ENCODE results near the gene SYNM.
A peak's percentile ranks its signal among the peaks of the same experiment; 100 is the strongest.

Gene SYNM

DNA sequence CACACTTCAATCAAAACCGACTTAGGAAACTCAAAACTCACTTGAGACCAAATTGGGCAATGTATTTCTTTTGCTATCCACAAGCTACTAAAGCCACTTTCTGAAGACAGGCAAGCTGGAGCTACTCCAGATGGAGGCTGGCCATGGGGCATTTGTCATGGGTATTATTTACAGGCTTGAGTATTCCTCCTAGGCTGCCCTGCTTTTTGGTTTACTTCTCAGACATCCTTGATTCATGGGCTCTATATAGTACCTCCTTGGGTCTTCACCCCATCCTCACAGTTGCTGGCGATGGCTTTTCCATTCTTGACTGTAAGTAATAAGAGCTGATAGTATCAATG, 18.6 kb upstream of the SYNM start:
- Histone ChIP-seq H3K27ac (ENCODE audit: low read length) (no peak overlapping the region), H3K36me3 (ENCODE audit: control insufficient read depth in 1 of 2, insufficient read depth in 2 of 2, low read length in 2 of 2) (no peaks in the 10 kb centered on the region)

DNA sequence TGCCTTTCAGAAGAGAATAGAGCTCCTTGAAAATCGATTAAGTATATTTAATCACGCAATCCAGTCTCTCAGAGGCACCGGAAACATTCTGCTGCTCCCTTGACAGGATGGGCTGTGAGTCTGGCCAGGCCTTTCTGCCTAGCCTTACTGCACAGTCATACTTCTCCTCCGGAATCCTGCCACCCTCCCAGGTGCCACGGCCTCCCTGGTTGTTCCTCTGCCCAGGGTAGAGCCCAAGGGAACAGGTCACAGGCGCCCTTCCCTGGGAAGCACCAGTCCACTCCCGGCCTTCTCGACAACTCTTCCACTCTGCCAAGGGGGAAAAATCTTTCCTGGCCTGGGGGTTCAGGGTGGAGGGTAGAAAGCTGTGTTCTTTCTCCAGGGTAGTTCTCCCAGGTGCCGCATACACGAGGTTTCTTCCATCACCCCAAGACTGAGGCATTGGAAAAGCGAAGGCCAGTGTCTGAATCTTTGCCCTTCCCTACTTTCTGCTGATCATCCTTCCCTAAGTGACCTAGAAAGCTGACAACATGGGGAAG, 17.4 kb upstream of the SYNM start:
- no peaks in the 10 kb centered on the region for H3K36me3 ChIP-seq (ENCODE audit: control insufficient read depth in 1 of 2, insufficient read depth in 2 of 2, low read length in 2 of 2)
- no peaks in the 10 kb centered on the region for H3K27me3 ChIP-seq (ENCODE audit: low read depth, low read length)
- H3K9me3 ChIP-seq (ENCODE audit: control insufficient read depth in 1 of 2, low read length in 2 of 2), result peaks cover 0 to 2% of the 10 kb centered on the region in 2 donors
- H3K4me1 ChIP-seq (ENCODE audit: control insufficient read depth in 1 of 2, insufficient read depth in 2 of 2, low read length in 2 of 2), result no peaks in the 10 kb centered on the region
- H3K4me3 ChIP-seq (ENCODE audit: low read depth in 1 of 2, low read length in 2 of 2), result no peak overlapping the region
- no peak overlapping the region for H3K27ac ChIP-seq (ENCODE audit: low read length)

More for the DNA sequence above, 18.6 kb upstream of the SYNM start:
- Histone ChIP-seq H3K27me3 (ENCODE audit: low read depth, low read length) (no peaks in the 10 kb centered on the region), H3K4me3 (ENCODE audit: low read depth in 1 of 2, low read length in 2 of 2) (no peak overlapping the region), H3K9me3 (ENCODE audit: control insufficient read depth in 1 of 2, low read length in 2 of 2) (peaks cover 0 to 2% of the 10 kb centered on the region in 2 donors), H3K4me1 (ENCODE audit: control insufficient read depth in 1 of 2, insufficient read depth in 2 of 2, low read length in 2 of 2) (no peaks in the 10 kb centered on the region)

DNA sequence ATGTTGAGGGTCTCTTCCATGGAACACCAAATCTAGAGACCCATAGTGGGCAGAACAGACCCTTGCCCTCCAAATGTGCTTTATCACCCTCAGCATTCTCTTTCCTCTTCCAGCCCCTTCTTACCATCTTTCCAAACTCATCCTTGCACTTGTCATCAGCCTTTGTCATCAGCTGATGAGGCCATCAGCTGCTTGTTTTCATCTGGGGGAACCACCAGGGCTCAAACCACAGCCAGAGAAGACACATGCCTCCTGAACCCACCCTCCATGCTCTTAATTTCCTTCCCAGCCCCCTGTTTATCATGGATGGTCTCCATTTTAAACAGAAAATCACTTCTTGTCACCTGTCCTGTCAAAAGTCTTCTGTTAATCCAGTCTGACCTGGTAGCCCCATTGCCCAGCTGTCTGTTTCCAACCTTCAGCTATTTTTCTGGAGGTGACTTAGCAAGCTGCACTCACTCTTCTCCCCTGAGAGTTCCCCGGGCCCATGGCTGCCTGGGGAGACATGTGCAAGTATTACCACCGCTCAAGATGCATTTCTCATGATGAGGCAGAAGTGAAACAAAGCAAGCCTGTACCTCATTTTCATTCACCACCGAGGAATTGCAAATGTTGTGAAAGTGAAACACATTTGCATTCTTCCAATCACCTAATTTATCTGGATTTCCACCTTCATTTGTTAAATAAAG, 14.7 kb upstream of the SYNM start:
- Histone ChIP-seq H3K9me3 (ENCODE audit: control insufficient read depth in 1 of 2, low read length in 2 of 2) (no peaks in the 10 kb centered on the region), H3K4me1 (ENCODE audit: control insufficient read depth in 1 of 2, insufficient read depth in 2 of 2, low read length in 2 of 2) (no peaks in the 10 kb centered on the region), H3K4me3 (ENCODE audit: low read depth in 1 of 2, low read length in 2 of 2) (no peak overlapping the region), H3K27ac (ENCODE audit: low read length) (no peak overlapping the region), H3K27me3 (ENCODE audit: low read depth, low read length) (no peaks in the 10 kb centered on the region), H3K36me3 (ENCODE audit: control insufficient read depth in 1 of 2, insufficient read depth in 2 of 2, low read length in 2 of 2) (no peaks in the 10 kb centered on the region)

DNA sequence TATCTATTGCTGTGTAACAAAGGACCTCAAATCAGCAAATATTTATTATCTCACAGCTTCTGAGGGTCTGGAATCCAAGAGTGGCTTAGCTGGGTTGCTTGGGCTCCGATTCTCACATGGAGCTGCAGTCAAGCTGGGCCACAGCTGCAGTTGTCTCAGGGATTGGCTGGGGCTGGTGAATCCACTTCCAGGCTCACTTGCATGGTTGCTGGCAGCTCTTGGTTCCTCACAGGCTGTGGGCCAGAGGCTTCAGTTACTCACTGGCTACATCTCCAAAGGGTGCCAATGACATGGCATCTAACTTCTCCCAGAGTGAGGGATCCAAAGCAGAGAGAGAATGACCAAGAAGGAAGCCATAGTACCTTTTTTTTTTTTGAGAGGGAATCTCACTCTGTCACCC, 13.9 kb upstream of the SYNM start:
- Histone ChIP-seq H3K4me1 (ENCODE audit: control insufficient read depth in 1 of 2, insufficient read depth in 2 of 2, low read length in 2 of 2) (no peaks in the 10 kb centered on the region), H3K36me3 (ENCODE audit: control insufficient read depth in 1 of 2, insufficient read depth in 2 of 2, low read length in 2 of 2) (no peaks in the 10 kb centered on the region), H3K27me3 (ENCODE audit: low read depth, low read length) (no peaks in the 10 kb centered on the region), H3K27ac (ENCODE audit: low read length) (no peak overlapping the region), H3K9me3 (ENCODE audit: control insufficient read depth in 1 of 2, low read length in 2 of 2) (no peaks in the 10 kb centered on the region), H3K4me3 (ENCODE audit: low read depth in 1 of 2, low read length in 2 of 2) (no peak overlapping the region)

DNA sequence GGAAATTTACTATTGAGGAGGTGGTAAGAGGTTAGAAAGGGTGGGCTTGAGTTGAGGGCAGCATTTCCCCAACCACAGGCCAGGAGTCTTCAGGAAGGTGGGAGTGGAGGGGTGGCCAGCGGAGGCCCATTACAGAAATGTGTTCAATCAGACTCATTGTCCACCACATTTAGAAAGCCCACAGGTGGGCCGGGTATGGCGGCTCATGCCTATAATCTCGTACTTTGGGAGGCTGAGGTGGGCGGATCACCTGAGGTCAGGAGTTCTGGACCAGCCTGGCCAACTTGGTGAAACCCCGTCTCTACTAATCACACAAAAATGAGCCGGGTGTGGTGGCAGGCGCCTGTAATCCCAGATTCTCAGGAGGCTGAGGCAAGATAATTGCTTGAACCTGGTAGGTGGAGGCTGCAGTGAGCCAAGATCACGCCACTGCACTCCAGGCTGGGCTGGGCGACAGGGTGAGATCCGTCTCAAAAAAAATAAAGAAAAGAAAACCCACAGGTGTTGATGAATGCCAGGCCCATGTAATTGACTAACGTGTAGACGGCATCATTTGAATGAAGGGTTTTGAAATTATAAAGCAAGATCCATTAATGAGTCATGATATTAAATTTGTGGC, 12.2 kb upstream of the SYNM start:
- Histone ChIP-seq H3K27ac (ENCODE audit: low read length) (no peak overlapping the region), H3K4me3 (ENCODE audit: low read depth in 1 of 2, low read length in 2 of 2) (no peak overlapping the region), H3K36me3 (ENCODE audit: control insufficient read depth in 1 of 2, insufficient read depth in 2 of 2, low read length in 2 of 2) (no peaks in the 10 kb centered on the region), H3K4me1 (ENCODE audit: control insufficient read depth in 1 of 2, insufficient read depth in 2 of 2, low read length in 2 of 2) (no peaks in the 10 kb centered on the region), H3K27me3 (ENCODE audit: low read depth, low read length) (no peaks in the 10 kb centered on the region), H3K9me3 (ENCODE audit: control insufficient read depth in 1 of 2, low read length in 2 of 2) (no peaks in the 10 kb centered on the region)

DNA sequence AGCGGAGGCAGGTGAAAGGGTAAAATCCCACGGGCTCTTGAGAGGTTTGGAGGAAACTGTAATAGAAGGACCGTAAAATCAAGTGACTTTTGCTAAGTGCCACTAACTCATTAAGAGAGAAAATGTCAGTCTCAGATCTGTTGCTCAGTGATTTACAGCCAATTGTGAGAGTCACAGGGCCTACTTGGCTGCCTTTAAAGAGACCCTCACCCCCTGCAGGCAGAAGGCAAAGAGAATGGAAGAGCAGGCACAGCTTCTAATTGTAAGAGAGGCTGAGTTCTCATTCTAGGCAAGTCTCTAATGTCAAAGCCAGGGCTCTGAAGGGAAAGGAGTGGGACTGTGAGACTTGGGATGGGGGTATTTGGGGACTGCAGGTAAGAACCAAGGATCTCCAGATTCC, 9.3 kb upstream of the SYNM start:
- Histone ChIP-seq H3K36me3 (ENCODE audit: control insufficient read depth in 1 of 2, insufficient read depth in 2 of 2, low read length in 2 of 2) (no peaks in the 10 kb centered on the region), H3K9me3 (ENCODE audit: control insufficient read depth in 1 of 2, low read length in 2 of 2) (no peaks in the 10 kb centered on the region), H3K27ac (ENCODE audit: low read length) (no peak overlapping the region), H3K27me3 (ENCODE audit: low read depth, low read length) (peaks cover 5% of the 10 kb centered on the region), H3K4me1 (ENCODE audit: control insufficient read depth in 1 of 2, insufficient read depth in 2 of 2, low read length in 2 of 2) (peaks cover 0 to 6% of the 10 kb centered on the region in 2 donors), H3K4me3 (ENCODE audit: low read depth in 1 of 2, low read length in 2 of 2) (no peak overlapping the region)

DNA sequence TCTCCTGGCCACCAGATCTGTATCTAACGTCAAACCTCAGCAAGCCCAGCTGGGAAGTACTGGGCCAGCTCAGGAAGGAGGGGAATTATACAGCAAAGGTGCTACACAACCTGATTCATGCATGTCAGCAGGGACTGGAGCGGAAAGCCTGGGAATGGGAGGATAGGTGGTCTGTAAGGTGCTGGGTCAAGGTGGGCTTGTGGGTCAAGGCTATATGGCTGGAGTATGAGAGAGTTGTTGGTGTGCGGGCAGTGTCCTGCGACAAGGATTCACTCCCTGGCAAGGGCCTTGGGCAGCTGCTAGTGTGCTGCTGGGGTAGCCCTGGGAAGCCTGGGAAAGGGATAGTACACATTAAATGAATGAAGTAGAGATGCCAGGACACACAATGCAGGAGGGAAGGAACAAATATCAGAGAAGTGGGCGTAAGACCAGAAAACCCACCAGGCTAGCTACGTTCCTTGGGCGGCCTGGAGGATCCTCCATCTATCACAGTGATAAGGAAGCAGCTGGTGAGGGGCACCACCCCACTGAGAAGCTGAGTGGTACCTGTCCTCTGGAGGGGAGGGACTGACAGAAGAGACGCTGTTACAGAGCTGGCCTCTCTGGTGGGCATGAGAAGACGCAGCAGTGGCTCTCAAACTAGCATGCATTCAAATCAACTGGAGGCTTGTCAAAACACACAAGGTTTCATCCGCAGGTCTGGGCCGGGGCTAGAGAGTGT, 8.5 kb upstream of the SYNM start:
- Histone ChIP-seq H3K4me1 (ENCODE audit: control insufficient read depth in 1 of 2, insufficient read depth in 2 of 2, low read length in 2 of 2) (peaks cover 0 to 10% of the 10 kb centered on the region in 2 donors), H3K4me3 (ENCODE audit: low read depth in 1 of 2, low read length in 2 of 2) (no peak overlapping the region), H3K27me3 (ENCODE audit: low read depth, low read length) (peaks cover 5% of the 10 kb centered on the region), H3K36me3 (ENCODE audit: control insufficient read depth in 1 of 2, insufficient read depth in 2 of 2, low read length in 2 of 2) (no peaks in the 10 kb centered on the region), H3K9me3 (ENCODE audit: control insufficient read depth in 1 of 2, low read length in 2 of 2) (no peaks in the 10 kb centered on the region), H3K27ac (ENCODE audit: low read length) (no peak overlapping the region)

DNA sequence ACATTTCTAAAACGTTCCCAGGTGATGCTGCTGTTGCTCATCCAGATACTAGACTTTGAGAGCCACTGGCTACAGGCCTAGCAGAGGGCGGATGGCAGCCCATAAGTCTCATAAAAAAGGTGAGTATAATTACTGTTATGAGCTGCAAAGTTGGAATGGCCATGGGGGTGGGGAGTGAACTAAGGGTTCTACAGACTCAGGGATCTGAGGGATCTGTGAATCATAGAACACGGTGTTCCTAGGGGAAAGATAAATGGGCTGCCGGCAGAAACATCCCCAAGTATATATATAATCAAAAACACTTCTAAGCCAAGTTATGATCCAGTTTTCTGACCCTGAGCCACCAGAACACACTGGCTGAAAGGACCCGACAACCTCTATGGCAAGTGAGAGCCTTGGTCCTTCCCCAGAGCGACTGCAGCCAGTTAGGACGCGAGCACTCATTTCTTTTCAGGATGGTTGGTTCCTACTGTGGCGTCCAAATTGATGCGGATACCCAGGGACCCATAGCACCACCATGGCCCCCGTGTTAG, 7.9 kb upstream of the SYNM start:
- Histone ChIP-seq H3K27me3 (ENCODE audit: low read depth, low read length) (peaks cover 5% of the 10 kb centered on the region), H3K9me3 (ENCODE audit: control insufficient read depth in 1 of 2, low read length in 2 of 2) (no peaks in the 10 kb centered on the region), H3K36me3 (ENCODE audit: control insufficient read depth in 1 of 2, insufficient read depth in 2 of 2, low read length in 2 of 2) (no peaks in the 10 kb centered on the region), H3K27ac (ENCODE audit: low read length) (peak overlapping the region; percentile 31), H3K4me1 (ENCODE audit: control insufficient read depth in 1 of 2, insufficient read depth in 2 of 2, low read length in 2 of 2) (peaks cover 0 to 10% of the 10 kb centered on the region in 2 donors), H3K4me3 (ENCODE audit: low read depth in 1 of 2, low read length in 2 of 2) (no peak overlapping the region)

DNA sequence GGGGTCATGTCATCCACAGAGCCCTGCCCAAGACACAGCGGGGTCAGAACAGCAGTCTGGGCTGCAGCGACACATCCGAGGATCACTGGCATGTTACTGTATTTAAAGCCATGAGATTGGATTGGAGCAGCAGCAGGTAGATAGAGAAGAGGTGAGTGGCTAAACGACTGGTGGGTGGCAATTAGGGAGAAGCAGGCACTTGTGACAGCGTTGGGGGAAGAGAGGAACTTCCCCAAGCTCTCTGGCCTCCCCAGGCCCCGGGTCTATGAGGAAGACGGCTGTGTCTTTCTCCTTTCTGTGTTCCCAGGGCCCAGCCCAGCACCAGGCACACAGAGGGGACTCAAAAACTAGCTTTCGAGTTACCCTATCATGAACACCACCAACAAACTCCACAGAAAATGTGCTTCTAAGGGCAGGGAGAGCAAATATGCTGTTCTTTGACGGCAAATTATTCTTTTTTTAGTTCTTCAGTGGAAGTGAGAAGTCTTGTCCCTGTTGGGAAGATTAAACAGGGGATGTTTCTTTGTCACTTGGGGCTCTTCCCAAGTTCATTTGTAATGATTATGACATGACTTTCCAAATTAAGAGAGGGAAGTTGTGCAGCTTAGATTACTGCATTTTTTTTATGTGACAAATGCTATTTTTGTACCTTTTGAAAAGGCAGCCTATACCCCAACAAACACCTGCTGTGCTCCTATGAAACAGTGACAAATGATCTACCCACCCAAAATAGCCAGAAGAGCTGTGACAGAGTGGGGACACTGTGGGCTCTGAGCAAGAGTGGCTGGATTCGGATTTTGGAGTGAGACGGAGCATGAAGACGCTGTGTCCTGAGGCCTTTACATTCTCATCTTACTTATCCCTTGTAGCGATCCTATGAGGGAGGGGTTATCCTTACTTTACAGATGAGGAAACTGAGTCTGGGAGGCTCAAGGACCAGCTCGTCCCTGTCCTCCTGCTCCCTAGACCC, 7.2 kb upstream of the SYNM start:
- Histone ChIP-seq H3K4me1 (ENCODE audit: control insufficient read depth in 1 of 2, insufficient read depth in 2 of 2, low read length in 2 of 2) (peaks cover 0 to 10% of the 10 kb centered on the region in 2 donors), H3K27ac (ENCODE audit: low read length) (peak overlapping the region; percentile 31), H3K36me3 (ENCODE audit: control insufficient read depth in 1 of 2, insufficient read depth in 2 of 2, low read length in 2 of 2) (no peaks in the 10 kb centered on the region), H3K4me3 (ENCODE audit: low read depth in 1 of 2, low read length in 2 of 2) (no peak overlapping the region), H3K9me3 (ENCODE audit: control insufficient read depth in 1 of 2, low read length in 2 of 2) (no peaks in the 10 kb centered on the region), H3K27me3 (ENCODE audit: low read depth, low read length) (peaks cover 5% of the 10 kb centered on the region)

DNA sequence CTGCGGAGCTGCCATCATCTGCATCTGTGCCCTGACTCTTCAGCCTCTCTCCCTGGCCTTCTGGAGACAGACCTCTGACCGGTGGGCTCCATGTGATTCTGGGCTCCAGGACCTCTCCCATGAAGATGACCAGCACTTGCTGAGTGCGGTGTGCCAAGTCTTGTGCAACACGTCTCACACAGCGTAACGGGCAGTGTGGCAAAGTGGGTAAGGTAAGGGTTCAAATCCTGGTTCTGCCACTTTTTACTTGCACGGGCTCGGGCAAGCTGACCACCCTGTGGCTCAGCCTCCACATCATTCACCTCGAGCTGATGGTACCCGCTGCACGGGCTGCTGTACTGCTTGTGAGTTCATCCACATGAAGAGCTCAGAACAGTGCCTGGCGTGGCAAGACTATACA, 6.5 kb upstream of the SYNM start:
- Histone ChIP-seq H3K9me3 (ENCODE audit: control insufficient read depth in 1 of 2, low read length in 2 of 2) (no peaks in the 10 kb centered on the region), H3K36me3 (ENCODE audit: control insufficient read depth in 1 of 2, insufficient read depth in 2 of 2, low read length in 2 of 2) (no peaks in the 10 kb centered on the region), H3K4me3 (ENCODE audit: low read depth in 1 of 2, low read length in 2 of 2) (no peak overlapping the region), H3K27me3 (ENCODE audit: low read depth, low read length) (peaks cover 5% of the 10 kb centered on the region), H3K4me1 (ENCODE audit: control insufficient read depth in 1 of 2, insufficient read depth in 2 of 2, low read length in 2 of 2) (peaks cover 0 to 10% of the 10 kb centered on the region in 2 donors), H3K27ac (ENCODE audit: low read length) (no peak overlapping the region)
